GM12892 (cell line): ENCODE data around the gene ZSCAN10.

ENCODE experiments used
- POLR2A ChIP-seq: IDR thresholded peaks from 2 replicates; pipeline ENCODE4 v1.6.1; 2011; ENCODE audit warnings: low read depth, low read length, control low read depth
- TAF1 ChIP-seq: IDR thresholded peaks from 2 replicates; pipeline ENCODE4 v1.6.1; 2011; ENCODE audit warnings: low read depth, mild to moderate bottlenecking, control low read depth, low read length, borderline replicate concordance

DNA sequence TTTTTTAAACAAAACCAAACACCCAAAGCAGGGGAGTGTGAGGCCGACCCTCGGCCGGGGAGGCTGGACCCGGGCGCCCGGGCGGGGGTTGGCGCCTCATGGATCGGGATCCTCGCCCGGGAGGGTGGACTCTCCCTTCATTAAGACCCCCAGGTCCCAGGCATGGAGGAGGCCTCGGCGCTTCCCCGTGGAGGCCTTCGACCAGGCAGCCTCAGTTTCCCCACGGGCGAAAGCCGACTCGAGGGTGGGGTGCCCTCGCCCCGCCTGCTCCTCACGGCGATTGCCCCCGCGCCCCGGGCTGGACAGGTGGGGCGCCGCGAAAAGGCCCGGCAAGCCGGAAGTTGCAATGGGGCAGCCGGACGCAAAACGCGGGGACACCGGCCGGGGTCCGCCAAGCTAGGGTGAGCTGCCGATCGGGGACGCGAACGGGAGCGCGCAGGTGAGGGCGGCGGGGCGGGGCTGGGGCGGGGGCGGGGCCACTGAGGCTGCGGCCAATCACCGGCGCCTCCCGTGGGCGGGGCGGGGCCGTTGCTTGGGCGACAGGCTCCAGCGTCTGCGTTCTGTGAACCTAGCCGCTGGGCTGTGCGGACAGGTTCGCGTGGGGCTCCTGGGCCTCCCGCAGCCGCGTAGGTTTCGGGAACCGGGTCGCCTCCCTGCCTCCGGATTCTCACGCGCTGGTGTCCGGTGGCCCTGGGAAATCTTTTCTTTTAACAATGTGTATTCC lies 7.3 kb upstream of the ZSCAN10 start:
- TF ChIP-seq POLR2A: peak; percentile 77; the same call in 1 of the 2 replicates
- TF ChIP-seq TAF1: peak; percentile 49; the same call in 1 of the 2 replicates
